Endothelial cell of umbilical vein (primary cell): ENCODE measurements around the gene S100A10. TPM values are rescaled to one million over a fixed set of nuclear protein-coding genes. Genes with fewer than 3 reads are reported as not detected.

Experiments
- BruUV-seq: library from RNA; stranded (reverse); fragments of 400-500 nt; replicated peaks from 2 replicates; lab custom pipeline; 2021; lab: Mats Ljungman, UMichigan
- CTCF ChIA-PET: fragments of 300-600, 350-600 bp; sonication (Branson Sonifier 250); formaldehyde crosslinking; loops from one replicate; lab custom pipeline; 2021; ENCODE audit warnings: antibody characterized with exemption, inconsistent platforms; lab: Charles Lee
- POLR2A ChIA-PET: fragments of 300-600, 350-600 bp; sonication (Branson Sonifier 250); formaldehyde crosslinking; loops from one replicate; lab custom pipeline; 2021; ENCODE audit warnings: antibody characterized with exemption, inconsistent platforms; lab: Charles Lee
- DNase-seq: peaks from one replicate; pipeline ENCODE4 v3.0.0-alpha.2; 2011; ENCODE audit warnings: low read depth, low spot score
- FAIRE-seq: peaks from 2 replicates; lab custom pipeline; 2011; peaks lifted over from hg19 to GRCh38; lab: Jason Lieb, UNC
- H2AFZ ChIP-seq: 2 replicates; pipeline ENCODE4 v1.6.0; 2012; ENCODE audit warnings: low read depth, low read length, control low read depth, inconsistent platforms
- H3K27ac ChIP-seq: 2 replicates; pipeline ENCODE4 v1.5.1; 2011; ENCODE audit warnings: low read depth, mild to moderate bottlenecking, control low read depth, low read length, moderate library complexity; ENCODE audit not compliant: insufficient read depth
- H3K27me3 ChIP-seq, 2 experiments: 2 replicates each; pipeline versions ENCODE4 v1.6.0 to v1.6.1; 2011; ENCODE audit warnings: low read length in 2 of 2, mixed read lengths in 1 of 2; ENCODE audit not compliant: control insufficient read depth in 2 of 2, insufficient read depth in 2 of 2
- H3K36me3 ChIP-seq, 2 experiments: 2 replicates in 1 of 2; 3 replicates in 1 of 2; pipeline ENCODE4 v1.5.1; 2011; ENCODE audit warnings: low read length in 2 of 2, mild to moderate bottlenecking in 1 of 2, moderate library complexity in 1 of 2; ENCODE audit not compliant: control insufficient read depth in 2 of 2, insufficient read depth in 2 of 2; ENCODE audit errors: extremely low read depth in 1 of 2
- H3K4me1 ChIP-seq: 3 replicates; pipeline ENCODE4 v1.5.1; 2011; ENCODE audit warnings: mild to moderate bottlenecking, low read length; ENCODE audit not compliant: control insufficient read depth, insufficient read depth; ENCODE audit errors: extremely low read depth
- H3K4me2 ChIP-seq: 2 replicates; pipeline ENCODE4 v1.6.1; 2011; ENCODE audit warnings: low read length, control low read depth, mixed read lengths; ENCODE audit not compliant: insufficient read depth
- H3K4me3 ChIP-seq, 3 experiments: fragments of 200-600 bp in 1 of 3; sonication (generic), shearing (Covaris generic) in 1 of 3; replicated peaks in 1 of 3; 2 replicates each; pipeline ENCODE4 v1.5.1; 2011 to 2016; ENCODE audit warnings: control low read depth in 3 of 3, low read length in 3 of 3, mild to moderate bottlenecking in 2 of 3, inconsistent platforms in 1 of 3, low read depth in 1 of 3, moderate library complexity in 1 of 3; ENCODE audit not compliant: insufficient read depth in 1 of 3
- H3K79me2 ChIP-seq: 2 replicates; pipeline ENCODE4 v1.6.0; 2012; ENCODE audit warnings: low read length, inconsistent platforms; ENCODE audit not compliant: control insufficient read depth, insufficient read depth
- H3K9ac ChIP-seq: replicated peaks from 2 replicates; pipeline ENCODE3; 2011; ENCODE audit warnings: low read length, control low read depth; ENCODE audit not compliant: insufficient read depth; ENCODE audit errors: extremely low read depth
- H3K9me1 ChIP-seq: replicated peaks from 3 replicates; pipeline ENCODE4 v1.6.0; 2011; ENCODE audit warnings: mild to moderate bottlenecking, low read length; ENCODE audit not compliant: control insufficient read depth, insufficient read depth; ENCODE audit errors: extremely low read depth
- H3K9me3 ChIP-seq: replicated peaks from 2 replicates; pipeline ENCODE4 v1.5.1; 2012; ENCODE audit warnings: low read length, inconsistent platforms; ENCODE audit not compliant: control insufficient read depth, insufficient read depth
- H4K20me1 ChIP-seq: replicated peaks from 2 replicates; pipeline ENCODE3; 2011; ENCODE audit warnings: mild to moderate bottlenecking, low read length; ENCODE audit not compliant: control insufficient read depth, insufficient read depth; ENCODE audit errors: extremely low read depth
- FOS ChIP-seq: IDR thresholded peaks from 2 replicates; pipeline ENCODE4 v1.6.1; 2011; ENCODE audit warnings: mild to moderate bottlenecking, low read length, moderate library complexity, borderline replicate concordance; ENCODE audit not compliant: insufficient read depth
- JUN ChIP-seq: IDR thresholded peaks from 2 replicates; pipeline ENCODE4 v1.6.1; 2011; ENCODE audit warnings: borderline replicate concordance, low read depth; ENCODE audit not compliant: insufficient read length, insufficient read depth
- POLR2A ChIP-seq: IDR thresholded peaks from 2 replicates; pipeline ENCODE4 v1.6.1; 2012; ENCODE audit warnings: low read depth, mild to moderate bottlenecking, control low read depth, low read length
- dilution Hi-C: fragments of 300-500 bp; cut with MboI; formaldehyde crosslinking; loops from one replicate; pipeline ENCODE4 v1.15.0; 2019; ENCODE audit warnings: low sequenced_read_pairs; ENCODE audit not compliant: extremely low pct_ligation_motif_present
- intact Hi-C: fragments of 100-400 bp; cut with micrococcal nuclease; formaldehyde crosslinking; loops from one replicate; pipeline ENCODE4 v1.10.0; 2022
- polyA plus RNA-seq, 4 experiments: library from polyadenylated mRNA; depleted of rRNA in 3 of 4; stranded (reverse) in 3 of 4; unstranded in 1 of 4; fragments of >200 nt; gene quantifications; 2 replicates each; pipeline versions ENCODE4 v1.2.1 to v1.2.3, GENCODE V29; 2011 to 2012; ENCODE audit warnings: missing spikeins in 1 of 4
- total RNA-seq: library from RNA; stranded (reverse); gene quantifications from 2 replicates; pipeline ENCODE4 v1.2.3, GENCODE V29; 2021
- TF ChIP-seq, protein P1 (sequence below): IDR thresholded peaks from 2 replicates; pipeline ENCODE4 v1.6.1; 2011; ENCODE audit not compliant: insufficient read depth, insufficient read length

S100A10 gene
- total and polyA plus RNA-seq, 2 donors (not counting 3 experiments of a cell fraction or from before 2014, with no cell fraction given): 76.8 to 779 TPM

DNA sequence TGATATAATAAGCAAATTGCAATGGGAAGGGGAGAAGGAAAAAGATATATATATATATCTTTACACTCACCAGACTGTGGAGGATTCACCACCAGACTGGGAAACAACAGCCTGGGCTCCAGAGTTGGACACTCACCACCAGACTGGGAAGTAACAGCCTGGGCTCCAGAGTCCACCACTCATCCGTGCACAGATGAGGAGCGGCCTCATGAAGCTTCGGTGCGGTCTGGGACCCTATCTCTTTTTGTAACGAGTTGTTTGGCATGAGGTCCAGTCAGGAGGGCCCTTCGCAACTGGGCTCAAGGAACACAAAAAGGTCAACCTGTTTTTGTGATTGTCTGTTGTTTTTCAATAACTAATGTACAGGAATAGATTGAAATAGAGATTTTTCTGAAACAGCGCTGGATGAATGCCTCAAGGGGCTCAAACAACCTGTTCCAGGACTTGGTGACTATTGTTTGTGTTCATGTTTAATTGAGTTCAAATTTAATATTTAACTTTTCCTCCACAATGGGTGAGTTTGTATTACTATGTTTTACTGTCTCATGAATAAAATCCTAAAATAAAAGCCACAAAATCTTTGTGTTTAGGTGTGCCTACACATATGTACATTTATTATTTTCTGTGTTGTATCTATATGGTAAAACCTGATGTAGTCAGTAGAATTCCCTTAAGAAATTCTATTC, 40.1 kb downstream of the S100A10 start:
- intact Hi-C loops (no loop called here), dilution Hi-C loops (no loop called here)
- no peak overlapping the region for H3K4me2 ChIP-seq
- TF ChIP-seq FOS (no peak), POLR2A (no peak)
- TF ChIP-seq, protein P1, sequence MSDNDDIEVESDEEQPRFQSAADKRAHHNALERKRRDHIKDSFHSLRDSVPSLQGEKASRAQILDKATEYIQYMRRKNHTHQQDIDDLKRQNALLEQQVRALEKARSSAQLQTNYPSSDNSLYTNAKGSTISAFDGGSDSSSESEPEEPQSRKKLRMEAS: no peak
- BruUV-seq: no TSS peak
- no peak for FAIRE-seq
- no peaks in the 10 kb centered on the region for H3K4me1 ChIP-seq
- H3K79me2 ChIP-seq: no peaks in the 10 kb centered on the region
- H3K9me3 ChIP-seq: no peaks in the 10 kb centered on the region
- H3K27ac ChIP-seq: no peak overlapping the region
- no peak overlapping the region for H2AFZ ChIP-seq
- H3K4me3 ChIP-seq: no peak overlapping the region
- POLR2A ChIA-PET: no interaction called here
- no peak for DNase-seq
- H3K9ac ChIP-seq: no peak overlapping the region
- CTCF ChIA-PET: interaction anchor here (0.6 to 1.5 kb wide), 5 partner anchors 7 to 47 kb away, joined by 3 to 9 read pairs (median 6); no protein-coding TSS in a partner anchor
- no peaks in the 10 kb centered on the region for H3K36me3 ChIP-seq
- no peaks in the 10 kb centered on the region for H4K20me1 ChIP-seq
- no peaks in the 10 kb centered on the region for H3K9me1 ChIP-seq
- no peaks in the 10 kb centered on the region for H3K27me3 ChIP-seq

GRCh38 chr1:151952811-151953210, 40.8 kb downstream of the S100A10 start:
- Histone ChIP-seq H4K20me1 (no peaks in the 10 kb centered on the region), H3K27ac (no peak overlapping the region), H2AFZ (no peak overlapping the region), H3K4me3 (no peak overlapping the region), H3K4me1 (no peaks in the 10 kb centered on the region), H3K36me3 (no peaks in the 10 kb centered on the region), H3K9me3 (no peaks in the 10 kb centered on the region), H3K27me3 (no peaks in the 10 kb centered on the region), H3K4me2 (no peak overlapping the region), H3K79me2 (no peaks in the 10 kb centered on the region), H3K9me1 (no peaks in the 10 kb centered on the region), H3K9ac (no peak overlapping the region)
- DNase-seq (no peak), FAIRE-seq (no peak)
- TF ChIP-seq JUN: no peak
- no TSS peak for BruUV-seq
- intact Hi-C loops (no loop called here), dilution Hi-C loops (no loop called here)
- ChIA-PET CTCF (interaction anchor here (0.6 to 1.5 kb wide), 8 partner anchors 10 to 48 kb away, joined by 3 to 9 read pairs (median 5); no protein-coding TSS in a partner anchor), POLR2A (no interaction called here)
